ENCODE measurements around the gene ABCA9. TPM values are rescaled to one million over a fixed set of nuclear protein-coding genes. Genes with fewer than 3 reads are reported as not detected.

Gene ABCA9
- polyA plus RNA-seq, 12 donors = 9.7 to 36.1 (median 14.9) TPM; not detected in 1

Other genes with a start within 250 kb of the ABCA9 start
- 10 to 100 TPM in 11 of 12 donors, not detected in 1; 23.1 to 82.9 (median 39.1) TPM for gene ABCA8, start 105.5 kb downstream of the ABCA9 start, polyA plus RNA-seq (ENCODE audit: insufficient read length in 12 of 12)
- 10 to 100 TPM in 9 of 12 donors, 1 to 10 TPM in 2, not detected in 1; 8.6 to 22.1 (median 12.5) TPM for gene ABCA6, start 81.0 kb upstream of the ABCA9 start, polyA plus RNA-seq (ENCODE audit: insufficient read length in 12 of 12)
- 10 to 100 TPM in 6 of 12 donors, 1 to 10 TPM in 5, not detected in 1; 4.2 to 28.2 (median 12.8) TPM for gene ABCA10, start 167.9 kb upstream of the ABCA9 start, polyA plus RNA-seq (ENCODE audit: insufficient read length in 12 of 12)

All from muscle of arm (tissue), 12 donors.